T47D (cell line): ENCODE results near the gene RHOG.

Source experiments
- DNase-seq, 2 experiments: peaks; one replicate each; pipeline versions ENCODE4 v3.0.0 to v3.0.0-alpha.2; 2011 to 2012; ENCODE audit warnings: low read depth in 1 of 2, low spot score in 1 of 2
- JUND ChIP-seq: IDR thresholded peaks from 2 replicates; pipeline ENCODE4 v1.6.1; 2012; ENCODE audit warnings: low read depth
- in situ Hi-C: cut with HindIII; loops from 2 replicates; pipeline ENCODE4 v1.10.0; 2016; ENCODE audit warnings: low sequenced_read_pairs, low pct_unique_long_range_greater_than_20kb

RHOG gene

GRCh38 chr11:3840870-3841425, at the start of gene RHOG:
Gene RHOG (minus strand): TSS chr11:3840959. CDS start chr11:3828138, 12,821 bp downstream.
- DNase-seq: peak; percentile 57 to 69
- in situ Hi-C loops: no loop called here
- TF ChIP-seq JUND: no peak

DNA sequence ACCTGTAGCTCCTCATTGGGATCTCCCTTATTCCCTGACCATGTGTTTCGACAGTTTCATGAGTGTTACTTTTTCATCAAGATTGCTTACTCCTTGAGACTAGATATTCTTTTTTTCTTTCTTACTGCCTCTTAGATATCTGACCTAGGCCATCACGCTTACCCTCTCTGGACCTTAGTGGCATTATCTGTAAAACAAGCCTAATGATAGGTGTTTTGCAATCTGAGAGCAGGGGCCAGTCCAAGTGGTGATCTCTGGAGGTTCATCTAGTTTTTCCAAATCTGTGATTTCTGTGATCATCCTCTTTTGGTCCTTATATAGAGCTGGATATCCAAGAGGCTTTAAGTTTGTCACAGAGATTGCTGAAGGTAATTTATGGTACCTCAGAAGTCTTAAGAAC, 49.3 kb upstream of the RHOG start:
- TF ChIP-seq JUND: no peak
- in situ Hi-C loops: no loop called here
- DNase-seq: no peak

DNA sequence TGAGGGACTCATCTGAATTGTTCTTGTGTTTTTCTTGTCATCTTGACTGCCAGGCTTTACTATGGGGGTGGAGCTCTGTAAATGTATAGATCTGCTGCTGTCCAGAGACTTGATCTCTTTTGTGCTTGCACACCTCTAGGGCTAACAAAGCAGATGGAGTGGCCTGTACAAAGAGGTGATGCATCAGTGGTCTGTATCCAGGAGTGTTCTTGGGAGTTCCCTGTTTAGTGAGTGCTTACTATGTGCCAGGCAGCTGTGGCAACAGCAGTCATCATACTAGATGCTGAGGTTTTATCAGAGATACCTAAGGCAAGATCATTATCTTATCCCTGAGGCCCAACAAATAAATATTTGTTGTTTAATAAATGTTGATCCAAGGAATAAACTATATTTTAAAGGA, 48.1 kb upstream of the RHOG start:
- in situ Hi-C loops: no loop called here
- DNase-seq: no peak
- no peak for TF ChIP-seq JUND

- TF ChIP-seq JUND: no peak
- in situ Hi-C loops: no loop called here
- DNase-seq: no peak
These were observed 46.2 kb upstream of the RHOG start for GRCh38 chr11:3886985-3887384.

DNA sequence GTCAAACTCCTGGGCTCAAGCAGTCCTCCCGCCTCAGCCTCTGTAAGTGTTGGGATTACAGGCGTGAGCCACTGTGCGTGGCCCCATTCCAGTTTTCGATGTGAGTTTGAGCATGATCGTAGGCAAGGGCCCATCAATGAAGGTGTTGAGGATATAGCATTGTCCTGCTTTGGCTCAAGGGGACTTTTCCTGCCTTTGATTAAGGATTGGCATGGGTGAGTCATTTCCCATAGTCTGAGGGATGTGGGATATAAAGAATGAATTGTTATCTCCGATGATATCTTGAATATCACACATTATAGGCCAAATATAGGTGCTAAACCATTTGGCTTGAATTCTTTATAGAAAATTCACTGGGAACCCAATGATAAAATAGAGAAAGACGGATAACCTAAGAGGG, 45.1 kb upstream of the RHOG start:
- in situ Hi-C loops: no loop called here
- no peak for DNase-seq
- TF ChIP-seq JUND: no peak

- in situ Hi-C loops: no loop called here
- TF ChIP-seq JUND: no peak
- DNase-seq: no peak
These were observed 41.9 kb upstream of the RHOG start for GRCh38 chr11:3882655-3883054.

DNA sequence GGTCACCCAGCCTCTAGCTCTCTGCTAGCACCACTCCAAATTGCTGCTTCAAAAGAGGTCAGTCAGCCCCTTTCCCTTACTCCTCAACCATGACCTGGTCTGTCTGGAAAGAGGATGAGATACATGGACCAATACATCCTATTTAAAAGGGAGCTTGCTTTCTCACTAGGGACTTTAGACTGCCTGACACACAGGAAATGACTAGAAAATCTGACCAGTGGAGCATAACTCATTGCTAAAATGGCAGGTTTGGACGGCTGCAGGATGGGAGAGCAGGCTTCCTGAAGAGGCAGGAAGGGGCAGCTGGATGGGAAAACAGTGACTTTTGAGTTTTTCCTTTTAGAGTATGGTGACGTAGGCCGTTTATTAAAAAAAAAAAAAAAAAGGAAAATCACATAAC, 40.0 kb upstream of the RHOG start:
- in situ Hi-C loops: no loop called here
- DNase-seq: no peak
- TF ChIP-seq JUND: no peak

DNA sequence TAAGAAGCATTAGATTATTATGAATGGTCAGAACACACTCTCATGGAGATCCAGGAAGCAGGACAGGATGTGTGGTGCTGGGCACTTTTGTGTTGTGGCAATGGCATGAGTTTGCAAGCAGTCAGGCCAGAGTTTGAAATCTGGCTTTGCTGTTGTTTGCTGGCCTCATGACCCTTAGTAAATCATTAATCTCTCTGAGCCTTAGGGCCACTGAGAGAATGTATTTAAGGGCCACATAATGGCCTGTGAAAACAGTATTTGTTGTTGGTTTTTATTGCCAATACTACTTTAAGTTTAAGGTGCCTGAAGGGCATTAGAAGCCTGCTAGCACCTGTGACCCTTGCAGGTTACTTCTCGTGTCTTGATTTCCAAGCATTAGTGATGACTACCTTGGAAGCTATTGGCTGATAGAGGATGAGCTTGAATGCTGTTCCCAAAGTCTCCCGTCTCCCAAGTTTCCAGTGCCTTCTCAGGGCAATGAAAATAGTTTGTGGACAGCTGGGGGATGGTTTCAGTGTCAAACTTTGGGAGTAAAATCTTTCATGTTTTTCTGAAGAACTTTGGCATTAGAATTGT, 39.3 kb upstream of the RHOG start:
- TF ChIP-seq JUND: no peak
- in situ Hi-C loops: no loop called here
- DNase-seq: no peak

DNA sequence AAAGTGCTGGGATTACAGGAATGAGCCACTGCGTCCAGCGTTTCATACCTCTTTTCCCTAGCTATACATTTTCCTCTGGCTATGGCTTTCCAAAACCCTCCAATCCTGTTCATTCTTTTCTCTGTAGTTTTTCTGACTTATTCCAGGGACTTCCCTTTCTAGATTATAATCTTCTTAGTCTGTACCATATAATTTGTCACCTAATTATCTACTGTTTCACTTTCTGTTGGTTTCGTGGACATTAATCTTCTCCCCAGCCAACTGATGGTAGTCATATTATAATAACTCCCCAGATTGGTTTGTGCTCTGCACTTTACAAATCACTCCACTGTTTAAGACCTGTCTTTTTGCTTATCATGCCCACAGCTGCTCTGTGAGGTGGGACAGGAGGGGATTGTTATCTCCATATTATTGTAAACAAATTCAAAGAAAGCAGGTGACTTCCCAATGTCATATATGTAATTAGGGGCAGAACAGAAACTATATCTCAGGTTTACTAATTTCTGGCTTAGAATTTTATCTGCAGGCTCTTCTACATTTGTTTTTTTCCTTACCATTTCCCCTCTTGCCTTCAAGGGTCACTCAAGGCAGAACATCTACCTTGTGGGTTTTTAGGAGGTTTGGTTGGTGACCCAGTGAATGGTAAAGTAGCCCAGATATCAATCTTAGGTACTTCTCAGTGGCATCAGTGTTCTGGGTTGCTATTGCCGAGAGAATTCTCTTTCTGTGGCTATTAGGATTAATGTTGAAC, 38.6 kb upstream of the RHOG start:
- no peak for TF ChIP-seq JUND
- no peak for DNase-seq
- in situ Hi-C loops: no loop called here

GRCh38 chr11:3878258-3878584, 37.5 kb upstream of the RHOG start:
- in situ Hi-C loops: no loop called here
- DNase-seq: no peak
- no peak for TF ChIP-seq JUND

- no peak for DNase-seq
- in situ Hi-C loops: no loop called here
- TF ChIP-seq JUND: no peak
These were observed 36.9 kb upstream of the RHOG start for GRCh38 chr11:3877364-3878257.

DNA sequence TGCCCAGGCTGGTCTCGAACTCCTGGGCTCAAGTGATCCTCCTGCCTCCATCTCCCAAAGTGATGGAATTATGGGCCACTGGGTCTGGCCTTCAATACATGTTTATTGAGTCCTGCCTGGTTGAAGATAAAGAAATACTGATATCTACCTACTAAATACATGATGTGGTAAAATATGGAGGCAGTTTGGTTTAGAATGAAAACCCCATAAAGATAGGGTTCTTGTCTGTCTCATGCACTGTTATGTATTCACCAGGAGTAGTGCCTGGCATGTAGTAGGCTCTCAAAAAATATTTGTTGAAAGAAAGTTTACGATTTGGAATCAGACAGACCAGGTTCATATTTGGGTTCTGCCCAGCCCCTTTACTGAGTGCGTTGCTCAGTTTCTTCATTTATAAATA, 35.9 kb upstream of the RHOG start:
- in situ Hi-C loops: no loop called here

GRCh38 chr11:3873712-3874349, 33.1 kb upstream of the RHOG start:
- no peak for DNase-seq
- no peak for TF ChIP-seq JUND
- in situ Hi-C loops: no loop called here

More for the DNA sequence above, 35.9 kb upstream of the RHOG start:
- no peak for DNase-seq
- TF ChIP-seq JUND: no peak
